A673 (cell line): ENCODE measurements around the gene ARMC8. TPM values are rescaled to one million over a fixed set of nuclear protein-coding genes. Genes with fewer than 3 reads are reported as not detected.

ENCODE experiments used
- BruUV-seq: library from RNA; stranded (reverse); fragments of 400-500 nt; replicated peaks from 2 replicates; lab custom pipeline; 2021; lab: Mats Ljungman, UMichigan
- CTCF ChIA-PET: fragments of 300-600 bp; sonication (Branson Sonifier 250); formaldehyde crosslinking; loops from one replicate; lab custom pipeline; 2022; ENCODE audit warnings: antibody characterized with exemption; lab: Charles Lee
- POLR2A ChIA-PET: fragments of 300-600 bp; sonication (Branson Sonifier 250); formaldehyde crosslinking; loops from one replicate; lab custom pipeline; 2022; ENCODE audit warnings: antibody characterized with exemption; ENCODE audit not compliant: low non-redundant PET; lab: Charles Lee
- DNase-seq: peaks from one replicate; pipeline ENCODE4 v3.0.0-alpha.2; 2015; ENCODE audit warnings: low spot score
- H3K27ac ChIP-seq: fragments of 200-600 bp; sonication (generic); 2 replicates; pipeline ENCODE4 v1.5.1; 2016; ENCODE audit warnings: mixed run types, low read depth, mild to moderate bottlenecking, mixed read lengths, antibody characterized with exemption, low read length; ENCODE audit not compliant: poor library complexity, severe bottlenecking
- H3K27me3 ChIP-seq: fragments of 200-600 bp; sonication (generic); replicated peaks from 2 replicates; pipeline ENCODE4 v1.6.1; 2017; ENCODE audit warnings: mixed run types, low read depth, mild to moderate bottlenecking, mixed read lengths, antibody characterized with exemption, low read length; ENCODE audit not compliant: insufficient read depth, poor library complexity
- H3K36me3 ChIP-seq: fragments of 200-600 bp; sonication (generic); 2 replicates; pipeline ENCODE4 v1.6.1; 2016; ENCODE audit warnings: mixed run types, mild to moderate bottlenecking, mixed read lengths, antibody characterized with exemption, low read length; ENCODE audit not compliant: insufficient read depth, poor library complexity, severe bottlenecking
- H3K4me1 ChIP-seq: fragments of 200-600 bp; sonication (generic); 2 replicates; pipeline ENCODE4 v1.6.1; 2017; ENCODE audit warnings: mixed run types, mild to moderate bottlenecking, mixed read lengths, antibody characterized with exemption, low read length; ENCODE audit not compliant: insufficient read depth, poor library complexity, severe bottlenecking
- H3K4me3 ChIP-seq: fragments of 200-600 bp; sonication (generic); 2 replicates; pipeline ENCODE4 v1.5.1; 2016; ENCODE audit warnings: low read depth, mixed run types, mild to moderate bottlenecking, mixed read lengths, low read length; ENCODE audit not compliant: poor library complexity, severe bottlenecking
- H3K9me3 ChIP-seq: fragments of 200-600 bp; sonication (generic); 2 replicates; pipeline ENCODE4 v1.6.1; 2016; ENCODE audit warnings: mixed run types, low read depth, mild to moderate bottlenecking, mixed read lengths, antibody characterized with exemption, low read length; ENCODE audit not compliant: poor library complexity, severe bottlenecking
- EZH2 ChIP-seq: fragments of 200-600 bp; sonication (generic); IDR thresholded peaks from 2 replicates; pipeline ENCODE4 v1.6.1; 2017; ENCODE audit warnings: borderline replicate concordance, low read depth, mild to moderate bottlenecking, mixed read lengths, antibody characterized with exemption, low read length; ENCODE audit not compliant: poor library complexity, severe bottlenecking
- intact Hi-C: fragments of 100-400 bp; cut with micrococcal nuclease; formaldehyde crosslinking; loops from one replicate; pipeline ENCODE4 v1.10.0; 2022; ENCODE audit not compliant: unreplicated experiment
- total RNA-seq: library from RNA; stranded (reverse); gene quantifications from 2 replicates; pipeline ENCODE4 v1.2.3, GENCODE V29; 2021
- TF ChIP-seq, protein P1 (sequence below): fragments of 300-800, 200-600 bp; sonication (generic); conservative IDR thresholded peaks from 2 replicates; pipeline ENCODE4 v1.5.1; 2017; ENCODE audit warnings: low read depth, mild to moderate bottlenecking, antibody characterized with exemption, low read length, moderate library complexity, mixed read lengths

ARMC8 gene
- total RNA-seq, 1 experiment from 2014 or later: 55.8 TPM

DNA sequence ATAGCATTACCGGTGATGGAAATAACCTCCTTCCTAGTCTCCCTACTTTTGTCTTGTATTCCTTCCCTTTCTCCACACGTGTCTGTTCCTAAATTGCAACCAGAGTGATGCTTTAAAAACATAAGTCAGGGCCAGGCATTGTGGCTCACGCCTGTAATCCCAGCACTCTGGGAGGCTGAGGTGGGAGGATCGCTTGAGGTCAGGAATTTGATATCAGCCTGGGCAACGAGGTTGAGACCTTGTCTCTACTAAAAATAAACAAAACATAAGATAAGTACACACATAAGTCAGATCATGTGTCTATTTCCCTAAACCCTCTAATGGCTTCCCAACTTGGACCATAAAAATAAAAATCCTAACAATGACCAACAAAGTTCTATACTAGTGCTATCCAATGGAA, 18.4 kb downstream of the ARMC8 start:
- intact Hi-C loops: no loop called here
- Histone ChIP-seq H3K4me1 (peaks cover 5% of the 10 kb centered on the region), H3K4me3 (no peak overlapping the region), H3K36me3 (no peaks in the 10 kb centered on the region), H3K27me3 (no peaks in the 10 kb centered on the region), H3K9me3 (no peaks in the 10 kb centered on the region), H3K27ac (no peak overlapping the region)
- no TSS peak for BruUV-seq
- DNase-seq: no peak
- ChIA-PET POLR2A (no interaction called here), CTCF (no interaction called here)
- TF ChIP-seq EZH2: no peak
- TF ChIP-seq, protein P1, sequence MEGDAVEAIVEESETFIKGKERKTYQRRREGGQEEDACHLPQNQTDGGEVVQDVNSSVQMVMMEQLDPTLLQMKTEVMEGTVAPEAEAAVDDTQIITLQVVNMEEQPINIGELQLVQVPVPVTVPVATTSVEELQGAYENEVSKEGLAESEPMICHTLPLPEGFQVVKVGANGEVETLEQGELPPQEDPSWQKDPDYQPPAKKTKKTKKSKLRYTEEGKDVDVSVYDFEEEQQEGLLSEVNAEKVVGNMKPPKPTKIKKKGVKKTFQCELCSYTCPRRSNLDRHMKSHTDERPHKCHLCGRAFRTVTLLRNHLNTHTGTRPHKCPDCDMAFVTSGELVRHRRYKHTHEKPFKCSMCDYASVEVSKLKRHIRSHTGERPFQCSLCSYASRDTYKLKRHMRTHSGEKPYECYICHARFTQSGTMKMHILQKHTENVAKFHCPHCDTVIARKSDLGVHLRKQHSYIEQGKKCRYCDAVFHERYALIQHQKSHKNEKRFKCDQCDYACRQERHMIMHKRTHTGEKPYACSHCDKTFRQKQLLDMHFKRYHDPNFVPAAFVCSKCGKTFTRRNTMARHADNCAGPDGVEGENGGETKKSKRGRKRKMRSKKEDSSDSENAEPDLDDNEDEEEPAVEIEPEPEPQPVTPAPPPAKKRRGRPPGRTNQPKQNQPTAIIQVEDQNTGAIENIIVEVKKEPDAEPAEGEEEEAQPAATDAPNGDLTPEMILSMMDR: no peak

DNA sequence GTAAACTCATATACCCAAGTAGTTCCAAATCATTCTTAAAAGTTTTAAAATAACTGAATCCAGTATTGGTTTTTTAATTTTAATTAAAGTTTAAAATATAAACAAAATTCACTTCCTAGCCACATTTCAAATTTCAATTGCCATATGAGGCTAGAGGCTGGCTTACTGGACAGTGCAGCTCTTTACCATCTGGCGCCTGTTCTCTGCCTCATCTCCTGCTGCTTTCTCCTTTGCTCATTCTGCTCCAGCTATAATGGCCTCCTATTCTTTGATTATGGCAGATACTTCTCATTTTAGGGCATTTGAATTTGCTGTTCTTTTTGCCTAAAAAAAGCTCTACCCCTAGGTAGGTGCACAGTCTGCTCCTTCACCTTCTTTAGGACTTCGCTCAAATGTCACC, 19.1 kb downstream of the ARMC8 start:
- intact Hi-C loops: no loop called here
- POLR2A ChIA-PET: no interaction called here
- TF ChIP-seq EZH2: no peak
- TF ChIP-seq, protein P1: no peak

DNA sequence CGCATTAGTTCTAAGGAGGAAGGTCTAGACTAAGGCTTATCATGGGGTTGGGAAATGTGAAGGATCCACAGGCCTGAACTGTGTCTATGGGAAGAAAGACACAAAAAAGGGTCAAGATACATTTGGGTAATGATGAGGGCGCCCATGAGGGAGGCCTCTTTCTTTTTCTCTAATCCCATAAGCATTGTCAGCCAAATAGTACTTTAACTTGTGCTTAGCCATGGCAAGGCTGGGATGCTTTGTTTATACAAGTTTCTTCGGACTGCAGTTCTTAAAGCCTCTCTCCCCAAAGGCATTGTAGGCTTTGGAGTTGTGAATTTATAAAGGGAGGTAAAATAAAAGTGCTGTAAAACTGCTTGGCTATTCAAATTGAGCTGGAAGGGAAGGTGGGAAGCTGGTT, 23.4 kb downstream of the ARMC8 start:
- Histone ChIP-seq H3K4me1 (peaks cover 5% of the 10 kb centered on the region), H3K4me3 (no peak overlapping the region), H3K27ac (no peak overlapping the region), H3K36me3 (no peaks in the 10 kb centered on the region), H3K9me3 (no peaks in the 10 kb centered on the region), H3K27me3 (no peaks in the 10 kb centered on the region)
- POLR2A ChIA-PET: no interaction called here
- intact Hi-C loops: no loop called here
- CTCF ChIA-PET: interaction anchor here (0.6 kb wide), 1 partner anchor 726 kb away, joined by 10 read pairs; no protein-coding TSS in a partner anchor
- DNase-seq: no peak
- TF ChIP-seq, protein P1: no peak
- TF ChIP-seq EZH2: no peak
- no TSS peak for BruUV-seq

More for the DNA sequence above, 19.1 kb downstream of the ARMC8 start:
- no peaks in the 10 kb centered on the region for H3K9me3 ChIP-seq
- peaks cover 5% of the 10 kb centered on the region for H3K4me1 ChIP-seq
- DNase-seq: no peak
- H3K36me3 ChIP-seq: no peaks in the 10 kb centered on the region
- H3K27me3 ChIP-seq: no peaks in the 10 kb centered on the region
- no peak overlapping the region for H3K4me3 ChIP-seq
- CTCF ChIA-PET: no interaction called here
- H3K27ac ChIP-seq: no peak overlapping the region
- BruUV-seq: no TSS peak
